Fibroblast of mammary gland (primary cell): ENCODE results near the gene PRAMEF26.
"Not testable (repeated sequence)": the region's sequence is repeated elsewhere in the genome, so short reads cannot be mapped to it uniquely, and the experiment has no call there.

Experiments
- DNase-seq: peaks from one replicate; pipeline ENCODE4 v3.0.0-alpha.2; 2010; ENCODE audit warnings: low read depth
- H3K4me3 ChIP-seq: 2 replicates; pipeline ENCODE4 v1.5.1; 2011; ENCODE audit warnings: low read depth, mild to moderate bottlenecking, low read length, moderate library complexity; ENCODE audit not compliant: control insufficient read depth

The PRAMEF26 gene

GRCh38 chr1:13155909-13156308, at the start of gene PRAMEF26:
PRAMEF26 (minus strand) TSS chr1:13156009; CDS start chr1:13153095, 2,914 bp downstream.
- H3K4me3 ChIP-seq, DNase-seq: not testable (repeated sequence)

- not testable (repeated sequence) for H3K4me3 ChIP-seq, DNase-seq
Observed at GRCh38 chr1:13201309-13201708, 45.5 kb upstream of the PRAMEF26 start, which contains the start of gene PRAMEF13. PRAMEF13 (minus strand) TSS chr1:13201409; CDS start chr1:13199589, 1,820 bp downstream.

DNA sequence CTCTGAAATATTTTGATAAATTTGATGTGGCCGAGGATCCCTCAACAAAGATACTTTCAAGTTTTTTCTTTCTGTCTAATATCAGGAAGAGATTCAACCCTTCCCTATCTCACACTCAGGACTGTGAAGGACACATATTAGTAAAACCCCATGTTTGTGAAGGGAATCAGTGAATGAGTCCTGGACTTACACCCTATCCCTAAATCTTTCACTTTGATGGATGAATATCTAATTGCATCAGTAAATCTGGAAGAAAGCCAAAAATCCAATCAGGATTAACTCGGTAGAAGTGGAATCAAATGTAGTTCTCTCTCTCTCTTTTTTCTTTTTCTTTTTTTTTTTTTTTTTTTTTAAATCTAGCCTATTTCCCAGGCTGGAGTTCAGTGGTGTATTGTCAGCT, 15.7 kb upstream of the PRAMEF26 start, which contains the start of gene PRAMEF9:
Gene PRAMEF9 (plus strand): TSS at position 301 of the 400 bp plus-strand sequence. CDS start 3,433 bp downstream, outside the sequence.
- DNase-seq, H3K4me3 ChIP-seq: not testable (repeated sequence)

DNA sequence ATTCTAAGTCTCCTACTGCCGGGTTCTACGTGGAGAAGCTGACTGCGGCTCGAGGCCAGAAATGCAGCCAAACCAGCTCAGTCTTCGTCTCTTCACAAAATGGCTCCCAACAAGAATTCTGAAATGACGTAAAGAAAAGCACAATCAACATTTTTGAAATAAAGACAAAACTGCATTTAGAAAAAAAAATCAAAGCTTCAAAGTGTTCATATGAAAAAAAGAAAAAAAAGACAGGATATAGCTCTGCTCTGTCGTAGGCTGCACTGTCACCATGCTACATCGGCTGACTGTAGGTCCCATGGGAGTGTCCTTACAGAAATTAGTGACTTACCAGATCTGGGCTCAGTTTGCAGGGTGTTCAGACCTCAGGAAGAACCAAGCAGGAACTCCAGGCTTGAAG, 9.7 kb upstream of the PRAMEF26 start, which contains the start of gene HNRNPCL4:
Gene HNRNPCL4 (minus strand): TSS at position 101 of the 400 bp plus-strand sequence. CDS start 164 bp downstream, outside the sequence.
- not testable (repeated sequence) for DNase-seq, H3K4me3 ChIP-seq

- H3K4me3 ChIP-seq, DNase-seq: not testable (repeated sequence)
Observed at GRCh38 chr1:13116754-13117153, 39.1 kb downstream of the PRAMEF26 start, which contains the start of gene HNRNPCL2. HNRNPCL2 (minus strand) TSS chr1:13116854; CDS start chr1:13116400, 454 bp downstream.
